Activated T-cell treated with anti-CD3 and anti-CD28 coated beads, Interleukin-2, amount 50 U/mL, for 1 hour (primary cell): ENCODE data around the gene TGFBR3.
A peak's percentile ranks its signal among the peaks of the same experiment; 100 is the strongest.
"Not testable (repeated sequence)": the region's sequence is repeated elsewhere in the genome, so short reads cannot be mapped to it uniquely, and the experiment has no call there.

Source experiments
- DNase-seq: peaks from one replicate; pipeline ENCODE4 v3.0.0-alpha.2; 2020

Gene TGFBR3

GRCh38 chr1:91881280-91881679, 4.7 kb downstream of the TGFBR3 start:
- DNase-seq = no peak

- DNase-seq = no peak
Measured at GRCh38 chr1:91879733-91880132, 6.2 kb downstream of the TGFBR3 start.

GRCh38 chr1:91877574-91878208, 8.3 kb downstream of the TGFBR3 start:
- no peak for DNase-seq

GRCh38 chr1:91876781-91877573, 9.0 kb downstream of the TGFBR3 start:
- DNase-seq = no peak

- DNase-seq = no peak
Measured at GRCh38 chr1:91876040-91876470, 9.9 kb downstream of the TGFBR3 start.

- no peak for DNase-seq
Measured at GRCh38 chr1:91874167-91874566, 11.8 kb downstream of the TGFBR3 start.

- peak; percentile 32 for DNase-seq
Measured at GRCh38 chr1:91872559-91873081, 13.3 kb downstream of the TGFBR3 start.

- no peak for DNase-seq
Measured at GRCh38 chr1:91872000-91872399, 14.0 kb downstream of the TGFBR3 start.

- no peak for DNase-seq
Measured at GRCh38 chr1:91870322-91870721, 15.6 kb downstream of the TGFBR3 start.

- no peak for DNase-seq
Measured at GRCh38 chr1:91866425-91866824, 19.5 kb downstream of the TGFBR3 start.

GRCh38 chr1:91864017-91864700, 21.8 kb downstream of the TGFBR3 start:
- no peak for DNase-seq

GRCh38 chr1:91863498-91863897, 22.5 kb downstream of the TGFBR3 start:
- DNase-seq = no peak

- DNase-seq = no peak
Measured at GRCh38 chr1:91862120-91862519, 23.8 kb downstream of the TGFBR3 start.

- DNase-seq = no peak
Measured at GRCh38 chr1:91857557-91858239, 28.3 kb downstream of the TGFBR3 start.

- DNase-seq = no peak
Measured at GRCh38 chr1:91856996-91857395, 29.0 kb downstream of the TGFBR3 start.

GRCh38 chr1:91854852-91855534, 31.0 kb downstream of the TGFBR3 start:
- DNase-seq = no peak

GRCh38 chr1:91853397-91853796, 32.6 kb downstream of the TGFBR3 start:
- no peak for DNase-seq

- not testable (repeated sequence) for DNase-seq
Measured at GRCh38 chr1:91852011-91852410, 33.9 kb downstream of the TGFBR3 start.

GRCh38 chr1:91851130-91852010, 34.6 kb downstream of the TGFBR3 start:
- DNase-seq = no peak

GRCh38 chr1:91850708-91851107, 35.2 kb downstream of the TGFBR3 start:
- no peak for DNase-seq

GRCh38 chr1:91847851-91848250, 38.1 kb downstream of the TGFBR3 start:
- no peak for DNase-seq
